MCF 10A (cell line): ENCODE measurements around the gene STK16. TPM values are rescaled to one million over a fixed set of nuclear protein-coding genes. Genes with fewer than 3 reads are reported as not detected.
A peak's percentile ranks its signal among the peaks of the same experiment; 100 is the strongest.

Experiments
- Bru-seq: library from RNA; stranded (reverse); fragments of 400-500 nt; gene quantifications from one replicate; lab custom pipeline; 2021; lab: Mats Ljungman, UMichigan
- BruChase-seq, 2 experiments: library from RNA; stranded (reverse); fragments of 400-500 nt; gene quantifications; one replicate each; lab custom pipeline; 2021; lab: Mats Ljungman, UMichigan
- BruUV-seq: library from RNA; stranded (reverse); fragments of 400-500 nt; replicated peaks from 2 replicates; lab custom pipeline; 2021; lab: Mats Ljungman, UMichigan
- CTCF ChIA-PET: fragments of 300-600 bp; sonication (Branson Sonifier 250); formaldehyde crosslinking; extraction: SDS; loops from one replicate; lab custom pipeline; 2021; ENCODE audit warnings: antibody characterized with exemption, inconsistent platforms; lab: Yijun Ruan, JAX
- POLR2A ChIA-PET: fragments of 300-600, 350-650 bp; sonication (Branson Sonifier 250); formaldehyde crosslinking; extraction: SDS; loops from one replicate; lab custom pipeline; 2020; ENCODE audit warnings: antibody characterized with exemption, inconsistent platforms; lab: Yijun Ruan, JAX
- DNase-seq: peaks from one replicate; pipeline ENCODE4 v3.0.0-alpha.2; 2018; ENCODE audit not compliant: unreplicated experiment
- H3K27ac Mint-ChIP-seq: one replicate; pipeline ENCODE4 v1.8.0; 2022; ENCODE audit warnings: mild to moderate bottlenecking, low read depth, mixed read lengths; ENCODE audit not compliant: unreplicated experiment
- H3K27me3 Mint-ChIP-seq: one replicate; pipeline ENCODE4 v1.8.0; 2022; ENCODE audit warnings: mixed read lengths; ENCODE audit not compliant: insufficient read depth, unreplicated experiment
- H3K36me3 Mint-ChIP-seq: one replicate; pipeline ENCODE4 v1.8.0; 2022; ENCODE audit warnings: mild to moderate bottlenecking, moderate library complexity, mixed read lengths; ENCODE audit not compliant: insufficient read depth, unreplicated experiment
- H3K4me1 Mint-ChIP-seq: one replicate; pipeline ENCODE4 v1.8.0; 2022; ENCODE audit warnings: mixed read lengths; ENCODE audit not compliant: insufficient read depth, unreplicated experiment
- H3K4me3 Mint-ChIP-seq: one replicate; pipeline ENCODE4 v1.8.0; 2022; ENCODE audit warnings: mild to moderate bottlenecking, moderate library complexity, mixed read lengths; ENCODE audit not compliant: unreplicated experiment
- H3K9me3 Mint-ChIP-seq: one replicate; pipeline ENCODE4 v1.8.0; 2022; ENCODE audit warnings: mixed read lengths; ENCODE audit not compliant: unreplicated experiment
- intact Hi-C: fragments of 100-400 bp; cut with micrococcal nuclease; formaldehyde crosslinking; loops from 2 replicates; pipeline ENCODE4 v1.14.1; 2022
- long read RNA-seq: library from polyadenylated mRNA; stranded (forward); transcript quantifications from one replicate; pipeline ENCODE4 v2.0.0, GENCODE V29; 2022
- total RNA-seq: library from RNA; stranded (reverse); gene quantifications from 2 replicates; pipeline ENCODE4 v1.2.3, GENCODE V29; 2022
- TF ChIP-seq, protein P1 (sequence below): fragments of 200-600 bp; IDR thresholded peaks from one replicate; pipeline ENCODE4 v1.8.0; 2022; ENCODE audit warnings: antibody characterized with exemption, mild to moderate bottlenecking; ENCODE audit not compliant: unreplicated experiment

Gene STK16, protein sequence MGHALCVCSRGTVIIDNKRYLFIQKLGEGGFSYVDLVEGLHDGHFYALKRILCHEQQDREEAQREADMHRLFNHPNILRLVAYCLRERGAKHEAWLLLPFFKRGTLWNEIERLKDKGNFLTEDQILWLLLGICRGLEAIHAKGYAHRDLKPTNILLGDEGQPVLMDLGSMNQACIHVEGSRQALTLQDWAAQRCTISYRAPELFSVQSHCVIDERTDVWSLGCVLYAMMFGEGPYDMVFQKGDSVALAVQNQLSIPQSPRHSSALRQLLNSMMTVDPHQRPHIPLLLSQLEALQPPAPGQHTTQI
- total RNA-seq: 33.4 and 42.7 TPM in 2 replicates
- Bru-seq, nascent RNA: percentile 81 among the genes with signal in this experiment
- BruChase-seq, experiment 1, labeled RNA remaining after a 6-hour chase: percentile 82 among the genes with signal in this experiment
- percentile 70 among the genes with signal in this experiment for BruChase-seq, experiment 2, labeled RNA remaining after a 2-hour chase
- long read RNA-seq, partial matches to known transcripts: 1 of 10 reads
- long read RNA-seq, other reads (novel, unspliced or antisense): 7 of 10 reads

DNA sequence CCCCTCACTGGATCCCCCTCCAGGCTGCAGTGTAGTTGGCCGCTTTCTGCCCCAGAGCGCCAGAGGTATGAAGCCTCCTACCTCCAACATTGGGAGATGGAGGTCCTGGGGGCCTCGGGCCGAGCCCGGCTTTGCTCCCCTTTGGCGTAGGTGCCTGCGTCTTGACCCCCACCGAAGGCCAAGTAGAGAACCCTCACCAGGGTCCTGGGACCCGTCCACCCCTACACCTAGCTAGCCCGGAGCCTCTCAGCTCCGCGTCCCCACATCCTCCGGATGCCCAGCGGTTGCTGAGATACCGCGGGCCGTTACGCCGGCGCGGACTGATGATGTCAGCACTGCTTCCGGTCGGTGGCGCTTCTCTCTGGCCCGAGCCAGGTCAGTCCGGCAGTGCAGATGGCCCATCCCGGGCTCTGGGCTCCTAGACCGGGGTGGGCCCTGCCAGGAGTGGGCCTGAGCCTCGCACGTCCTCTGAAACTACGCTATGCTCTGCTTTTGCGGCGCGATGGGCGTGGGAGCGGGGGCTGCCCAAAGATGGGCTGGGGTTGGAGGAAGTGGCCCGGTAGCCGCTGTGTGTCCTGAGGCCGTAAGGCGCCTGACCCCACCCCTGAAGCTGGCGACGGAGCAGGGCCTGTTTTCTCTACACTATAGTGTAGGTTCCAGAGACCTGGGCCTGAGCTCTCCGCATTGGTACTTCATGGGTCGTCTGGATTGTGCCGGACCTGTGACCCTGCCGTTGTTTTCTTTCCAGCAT, at the start of gene STK16, which contains the start of gene GLB1L:
TSS of gene STK16 (plus strand) at position 332 of the 751 bp plus-strand sequence. CDS start 521 bp downstream, outside the sequence.
TSS of gene GLB1L (minus strand) at position 297 of the 751 bp plus-strand sequence. CDS start 1,871 bp downstream, outside the sequence.
- intact Hi-C loops: loop anchor here (2.0 to 5.0 kb wide), 2 partner anchors 15 to 52 kb away; no protein-coding TSS in a partner anchor
- H3K27me3 Mint-ChIP-seq: no peaks in the 10 kb centered on the region
- no TSS peak for BruUV-seq
- peak within 1 kb of the TSS; percentile 80 for H3K4me3 Mint-ChIP-seq
- H3K9me3 Mint-ChIP-seq: no peaks in the 10 kb centered on the region
- peaks cover 39% of the 10 kb centered on the region for H3K36me3 Mint-ChIP-seq
- peak within 1 kb of the TSS; percentile 85 for H3K27ac Mint-ChIP-seq
- ChIA-PET CTCF (interaction anchor here (0.5 to 10.3 kb wide), 14 partner anchors 13 to 121 kb away, joined by 3 to 123 read pairs (median 3); partner anchors contain the start of genes ANKZF1, ATG9A, DNAJB2 and SLC23A3), POLR2A (interaction anchor here (0.5 to 14.1 kb wide), 33 partner anchors 9 to 352 kb away, joined by 3 to 401 read pairs (median 5); partner anchors contain the start of genes ANKZF1, ATG9A, CFAP65 and CNPPD1)
- TF ChIP-seq, protein P1, sequence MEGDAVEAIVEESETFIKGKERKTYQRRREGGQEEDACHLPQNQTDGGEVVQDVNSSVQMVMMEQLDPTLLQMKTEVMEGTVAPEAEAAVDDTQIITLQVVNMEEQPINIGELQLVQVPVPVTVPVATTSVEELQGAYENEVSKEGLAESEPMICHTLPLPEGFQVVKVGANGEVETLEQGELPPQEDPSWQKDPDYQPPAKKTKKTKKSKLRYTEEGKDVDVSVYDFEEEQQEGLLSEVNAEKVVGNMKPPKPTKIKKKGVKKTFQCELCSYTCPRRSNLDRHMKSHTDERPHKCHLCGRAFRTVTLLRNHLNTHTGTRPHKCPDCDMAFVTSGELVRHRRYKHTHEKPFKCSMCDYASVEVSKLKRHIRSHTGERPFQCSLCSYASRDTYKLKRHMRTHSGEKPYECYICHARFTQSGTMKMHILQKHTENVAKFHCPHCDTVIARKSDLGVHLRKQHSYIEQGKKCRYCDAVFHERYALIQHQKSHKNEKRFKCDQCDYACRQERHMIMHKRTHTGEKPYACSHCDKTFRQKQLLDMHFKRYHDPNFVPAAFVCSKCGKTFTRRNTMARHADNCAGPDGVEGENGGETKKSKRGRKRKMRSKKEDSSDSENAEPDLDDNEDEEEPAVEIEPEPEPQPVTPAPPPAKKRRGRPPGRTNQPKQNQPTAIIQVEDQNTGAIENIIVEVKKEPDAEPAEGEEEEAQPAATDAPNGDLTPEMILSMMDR: no peak
- peak; percentile 87 for DNase-seq
- H3K4me1 Mint-ChIP-seq: peaks cover 21% of the 10 kb centered on the region

DNA sequence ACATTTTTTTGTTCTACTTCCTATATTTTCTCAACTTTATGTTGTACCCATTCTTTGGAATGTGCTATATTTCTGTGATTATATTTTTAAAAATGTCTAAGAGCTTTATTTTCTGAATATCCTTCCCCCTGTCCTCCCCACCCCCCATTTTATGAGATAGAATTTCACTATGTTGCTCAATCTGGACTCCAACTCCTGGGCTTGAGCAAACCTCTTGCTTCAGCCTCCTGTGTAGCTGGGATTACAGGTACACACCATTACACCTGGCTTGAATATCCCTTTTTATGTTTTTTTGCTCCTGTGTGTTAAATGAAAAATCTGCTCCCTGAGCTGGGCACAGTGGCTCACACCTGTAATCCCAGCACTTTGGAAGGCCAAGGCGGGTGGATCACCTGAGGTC, 47.9 kb upstream of the STK16 start:
- TF ChIP-seq, protein P1: no peak
- Mint-ChIP-seq H3K4me3 (no peak overlapping the region), H3K27ac (no peak overlapping the region), H3K27me3 (no peaks in the 10 kb centered on the region), H3K4me1 (no peaks in the 10 kb centered on the region), H3K36me3 (no peaks in the 10 kb centered on the region), H3K9me3 (no peaks in the 10 kb centered on the region)
- POLR2A ChIA-PET: interaction anchor here (0.6 to 1.6 kb wide), 5 partner anchors 9 to 103 kb away, joined by 3 to 10 read pairs (median 3); partner anchors contain the start of gene ZFAND2B
- no TSS peak for BruUV-seq
- intact Hi-C loops: no loop called here
- DNase-seq: no peak
- CTCF ChIA-PET: interaction anchor here (0.6 to 1.1 kb wide), 5 partner anchors 21 to 319 kb away, joined by 3 read pairs; no protein-coding TSS in a partner anchor

DNA sequence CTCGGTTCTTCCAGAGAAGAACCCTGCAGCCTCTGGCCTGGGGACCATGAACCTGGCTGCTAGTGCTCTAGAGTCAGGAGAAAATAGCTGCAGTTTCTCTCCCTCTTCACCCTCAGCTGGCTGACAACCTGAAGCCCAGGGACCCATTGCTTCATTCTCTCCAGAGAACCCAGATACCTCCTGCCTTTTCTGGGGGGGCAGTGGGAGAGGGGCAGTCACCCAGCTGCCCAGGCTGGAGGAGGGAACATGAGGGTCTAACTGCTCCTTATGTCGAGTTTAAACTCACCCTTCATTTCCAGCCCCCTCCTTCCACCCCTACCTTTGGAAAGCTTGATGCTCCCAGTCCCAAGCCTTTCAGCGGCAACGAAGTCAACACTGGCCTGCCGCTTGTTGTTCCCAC, 46.3 kb upstream of the STK16 start:
- no peaks in the 10 kb centered on the region for H3K9me3 Mint-ChIP-seq
- H3K27me3 Mint-ChIP-seq: no peaks in the 10 kb centered on the region
- no TSS peak for BruUV-seq
- ChIA-PET CTCF (interaction anchor here (1.0 to 1.2 kb wide), 2 partner anchors 40 to 96 kb away, joined by 3 read pairs; no protein-coding TSS in a partner anchor), POLR2A (interaction anchor here (1.1 to 1.2 kb wide), 2 partner anchors 23 to 33 kb away, joined by 3 to 5 read pairs; no protein-coding TSS in a partner anchor)
- no peaks in the 10 kb centered on the region for H3K36me3 Mint-ChIP-seq
- no peak for DNase-seq
- H3K4me1 Mint-ChIP-seq: no peaks in the 10 kb centered on the region
- intact Hi-C loops: no loop called here
- TF ChIP-seq, protein P1: no peak
- H3K27ac Mint-ChIP-seq: no peak overlapping the region
- H3K4me3 Mint-ChIP-seq: no peak overlapping the region
